Measurements from ENCODE around the gene C7orf25.

GRCh38 chr7:42932811-42933591 is 21.1 kb upstream of the C7orf25 start:
- TF ChIP-seq CTCF (conservative IDR thresholded peaks at IDR 0.05) (no peak), ZFX (IDR thresholded peaks at IDR 0.05) (no peak)
